SK-N-MC (cell line): ENCODE results near the gene CD276.

Experiments
- EZH2 ChIP-seq: fragments of 200-600 bp; sonication (generic); IDR thresholded peaks from one replicate; pipeline ENCODE4 v1.6.1; 2017; ENCODE audit warnings: antibody characterized with exemption
- FOXP2 ChIP-seq: optimal IDR thresholded peaks from 2 replicates; pipeline ENCODE3; 2011; ENCODE audit warnings: mild to moderate bottlenecking, moderate library complexity; ENCODE audit not compliant: insufficient read depth; ENCODE audit errors: extremely low read length, control extremely low read depth
- POLR2AphosphoS5 ChIP-seq: IDR thresholded peaks from 2 replicates; pipeline ENCODE4 v1.6.1; 2012; ENCODE audit warnings: mild to moderate bottlenecking, low read depth, low read length, borderline replicate concordance

GRCh38 chr15:73749533-73749932, 65.3 kb downstream of the CD276 start:
- TF ChIP-seq EZH2 (no peak), POLR2AphosphoS5 (no peak), FOXP2 (no peak)
